ENCODE data around the gene APBA1.

- no peak for TF ChIP-seq SMAD4 (CRISPR knock-in tag; conservative IDR thresholded peaks at IDR 0.05)
- TF ChIP-seq CTCF (IDR thresholded peaks at IDR 0.05 in 2 of 3, conservative IDR thresholded peaks at IDR 0.05 in 1 of 3; ENCODE audit: insufficient read depth in 2 of 3, low read depth in 1 of 3, low read length in 3 of 3), result no peak
- no peak for TF ChIP-seq SPI1 (IDR thresholded peaks at IDR 0.05; ENCODE audit: borderline replicate concordance, low read depth, low read length)
- TF ChIP-seq THAP7 (CRISPR knock-in tag; IDR thresholded peaks at IDR 0.05), result no peak
- no peak for TF ChIP-seq U2AF1 (optimal IDR thresholded peaks at IDR 0.05; ENCODE audit: low read depth, low read length)
- TF ChIP-seq SNIP1 (IDR thresholded peaks at IDR 0.05; ENCODE audit: low read depth), result no peak
- TF ChIP-seq MYNN (IDR thresholded peaks at IDR 0.05), result no peak
- TF ChIP-seq MYNN (CRISPR knock-in tag; IDR thresholded peaks at IDR 0.05), result no peak
- no peak for TF ChIP-seq ZNF224 (CRISPR knock-in tag; IDR thresholded peaks at IDR 0.05)
- TF ChIP-seq POLR2A (conservative IDR thresholded peaks at IDR 0.05), result no peak
- no peak for TF ChIP-seq NFE2L1 (tag; IDR thresholded peaks at IDR 0.05; ENCODE audit: borderline replicate concordance, low read depth)
- no peak for TF ChIP-seq SMC3 (conservative IDR thresholded peaks at IDR 0.05; ENCODE audit: insufficient read depth, low read depth, low read length)
- TF ChIP-seq ARNT (IDR thresholded peaks at IDR 0.05), result no peak
These were observed 168.1 kb downstream of the APBA1 start for GRCh38 chr9:69504058-69504457.
